ENCODE data around the gene TAC3.

Gene TAC3

GRCh38 chr12:56999456-56999855 lies 16.9 kb downstream of the TAC3 start:
- no peak for TF ChIP-seq CTCF (IDR thresholded peaks at IDR 0.05; ENCODE audit: control insufficient read depth, insufficient read depth, low read depth, low read length, missing control alignments)
- no peak for DNase-seq (ENCODE audit: low read depth)
- no peak overlapping the region for H3K4me3 ChIP-seq (ENCODE audit: control insufficient read depth, low read depth, low read length)

GRCh38 chr12:56998981-56999380 lies 17.3 kb downstream of the TAC3 start:
- no peak overlapping the region for H3K4me3 ChIP-seq (ENCODE audit: control insufficient read depth, low read depth, low read length)
- no peak for DNase-seq (ENCODE audit: low read depth)
- TF ChIP-seq CTCF (IDR thresholded peaks at IDR 0.05; ENCODE audit: control insufficient read depth, insufficient read depth, low read depth, low read length, missing control alignments) = no peak

DNA sequence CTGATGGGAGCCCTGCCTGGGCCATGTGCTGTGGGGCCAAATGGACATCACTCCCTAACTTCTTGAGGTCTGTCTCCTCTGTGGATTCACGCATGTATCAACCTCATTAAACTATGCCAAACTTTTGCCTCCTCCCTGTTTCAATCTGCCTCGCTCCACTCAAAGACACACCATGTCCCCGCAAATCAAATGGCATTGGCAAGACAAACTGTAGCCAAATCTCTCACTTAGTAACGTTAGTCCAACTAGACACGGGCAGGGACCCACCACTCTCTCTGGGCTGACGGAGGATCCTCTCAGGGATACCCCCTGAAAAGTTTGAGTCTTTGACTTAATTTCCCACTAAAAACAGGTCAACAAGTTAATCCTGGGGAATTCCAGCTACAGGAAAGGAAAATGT lies 18.0 kb downstream of the TAC3 start:
- DNase-seq (ENCODE audit: low read depth) = no peak
- no peak overlapping the region for H3K4me3 ChIP-seq (ENCODE audit: control insufficient read depth, low read depth, low read length)
- TF ChIP-seq CTCF (IDR thresholded peaks at IDR 0.05; ENCODE audit: control insufficient read depth, insufficient read depth, low read depth, low read length, missing control alignments) = no peak

DNA sequence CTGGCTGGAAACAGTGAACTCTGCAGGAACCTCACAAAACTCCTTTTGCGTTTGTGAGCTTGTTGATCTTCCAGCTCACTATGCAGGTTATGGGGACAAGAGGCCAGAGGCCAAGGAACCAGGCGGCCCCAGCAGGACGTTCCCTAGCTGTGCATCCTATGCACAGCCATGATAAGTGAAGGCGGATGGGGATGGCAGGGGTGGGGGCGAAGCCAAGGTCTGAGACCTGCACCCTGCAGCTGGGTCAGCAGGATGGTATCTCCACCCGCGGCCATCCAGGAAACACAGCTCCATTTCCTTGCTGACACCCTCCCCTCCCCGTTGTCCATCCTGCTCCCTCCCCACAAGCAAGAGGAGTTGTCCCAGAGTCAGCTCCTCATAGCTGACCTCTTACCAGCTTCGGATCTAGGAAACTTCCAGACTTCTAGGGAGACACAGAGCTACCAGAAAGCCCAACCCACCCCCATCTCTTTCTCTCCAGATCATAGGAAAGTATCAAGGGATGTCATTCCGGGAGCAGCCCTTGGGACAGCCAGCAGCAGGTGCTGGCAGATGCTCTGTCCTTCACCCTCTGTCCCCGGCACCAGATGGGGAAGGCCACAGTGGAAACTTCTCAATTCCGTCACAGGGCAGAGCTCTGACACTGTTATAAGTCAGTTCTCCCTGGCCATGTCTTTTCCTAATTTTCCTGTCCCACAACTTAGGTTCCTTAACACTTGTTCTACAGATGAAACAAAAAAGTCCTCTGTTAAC lies 19.4 kb downstream of the TAC3 start:
- TF ChIP-seq CTCF (IDR thresholded peaks at IDR 0.05; ENCODE audit: control insufficient read depth, insufficient read depth, low read depth, low read length, missing control alignments) = no peak
- H3K4me3 ChIP-seq (ENCODE audit: control insufficient read depth, low read depth, low read length) = no peak overlapping the region
- DNase-seq (ENCODE audit: low read depth) = no peak

- H3K4me3 ChIP-seq (ENCODE audit: control insufficient read depth, low read depth, low read length) = no peak overlapping the region
- no peak for DNase-seq (ENCODE audit: low read depth)
- no peak for TF ChIP-seq CTCF (IDR thresholded peaks at IDR 0.05; ENCODE audit: control insufficient read depth, insufficient read depth, low read depth, low read length, missing control alignments)
These were observed 20.3 kb downstream of the TAC3 start for GRCh38 chr12:56995930-56996496.

DNA sequence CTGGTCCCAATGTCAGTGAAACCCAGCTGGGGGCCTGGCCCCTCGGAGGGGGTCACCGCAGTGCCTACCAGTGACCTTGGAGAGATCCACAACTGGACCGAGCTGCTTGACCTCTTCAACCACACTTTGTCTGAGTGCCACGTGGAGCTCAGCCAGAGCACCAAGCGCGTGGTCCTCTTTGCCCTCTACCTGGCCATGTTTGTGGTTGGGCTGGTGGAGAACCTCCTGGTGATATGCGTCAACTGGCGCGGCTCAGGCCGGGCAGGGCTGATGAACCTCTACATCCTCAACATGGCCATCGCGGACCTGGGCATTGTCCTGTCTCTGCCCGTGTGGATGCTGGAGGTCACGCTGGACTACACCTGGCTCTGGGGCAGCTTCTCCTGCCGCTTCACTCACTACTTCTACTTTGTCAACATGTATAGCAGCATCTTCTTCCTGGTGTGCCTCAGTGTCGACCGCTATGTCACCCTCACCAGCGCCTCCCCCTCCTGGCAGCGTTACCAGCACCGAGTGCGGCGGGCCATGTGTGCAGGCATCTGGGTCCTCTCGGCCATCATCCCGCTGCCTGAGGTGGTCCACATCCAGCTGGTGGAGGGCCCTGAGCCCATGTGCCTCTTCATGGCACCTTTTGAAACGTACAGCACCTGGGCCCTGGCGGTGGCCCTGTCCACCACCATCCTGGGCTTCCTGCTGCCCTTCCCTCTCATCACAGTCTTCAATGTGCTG lies 21.0 kb downstream of the TAC3 start:
- no peak for DNase-seq (ENCODE audit: low read depth)
- no peak overlapping the region for H3K4me3 ChIP-seq (ENCODE audit: control insufficient read depth, low read depth, low read length)
- TF ChIP-seq CTCF (IDR thresholded peaks at IDR 0.05; ENCODE audit: control insufficient read depth, insufficient read depth, low read depth, low read length, missing control alignments) = no peak

All from AG09309 (cell line).